AG04450 (cell line): ENCODE measurements around the gene ARHGAP26. TPM values are rescaled to one million over a fixed set of nuclear protein-coding genes. Genes with fewer than 3 reads are reported as not detected.
A peak's percentile ranks its signal among the peaks of the same experiment; 100 is the strongest.

ENCODE experiments used
- CTCF ChIA-PET: fragments of 300-600, 350-600 bp; formaldehyde crosslinking; extraction: SDS; loops from one replicate; lab custom pipeline; 2022; ENCODE audit warnings: antibody characterized with exemption, inconsistent platforms; lab: Charles Lee
- POLR2A ChIA-PET: fragments of 350-600 bp; formaldehyde crosslinking; extraction: SDS; loops from one replicate; lab custom pipeline; 2021; ENCODE audit warnings: antibody characterized with exemption, inconsistent platforms; lab: Yijun Ruan, JAX
- DNase-seq: peaks from one replicate; pipeline ENCODE4 v3.0.0-alpha.2; 2011; ENCODE audit warnings: low read depth, low spot score
- H3K27ac ChIP-seq: one replicate; pipeline ENCODE4 v1.5.1; 2012; ENCODE audit warnings: low read depth, low read length, control low read depth
- H3K27me3 ChIP-seq: one replicate; pipeline ENCODE4 v1.6.0; 2012; ENCODE audit warnings: low read length; ENCODE audit not compliant: control insufficient read depth, insufficient read depth
- H3K4me3 ChIP-seq: 2 replicates; pipeline ENCODE4 v1.5.1; 2011; ENCODE audit warnings: mild to moderate bottlenecking, low read depth, low read length, control low read depth
- H3K9me3 ChIP-seq: 2 replicates; pipeline ENCODE4 v1.5.1; 2012; ENCODE audit warnings: low read length; ENCODE audit not compliant: control insufficient read depth, insufficient read depth
- polyA plus RNA-seq: library from polyadenylated mRNA; depleted of rRNA; stranded (reverse); fragments of >200 nt; gene quantifications from 2 replicates; pipeline ENCODE4 v1.2.3, GENCODE V29; 2011
- TF ChIP-seq, protein P1 (sequence below): IDR thresholded peaks from 2 replicates; pipeline ENCODE4 v1.5.1; 2011; ENCODE audit warnings: low read depth, low read length, control low read depth, inconsistent platforms

ARHGAP26 gene
- polyA plus RNA-seq, 1 experiment = 0.56 TPM

DNA sequence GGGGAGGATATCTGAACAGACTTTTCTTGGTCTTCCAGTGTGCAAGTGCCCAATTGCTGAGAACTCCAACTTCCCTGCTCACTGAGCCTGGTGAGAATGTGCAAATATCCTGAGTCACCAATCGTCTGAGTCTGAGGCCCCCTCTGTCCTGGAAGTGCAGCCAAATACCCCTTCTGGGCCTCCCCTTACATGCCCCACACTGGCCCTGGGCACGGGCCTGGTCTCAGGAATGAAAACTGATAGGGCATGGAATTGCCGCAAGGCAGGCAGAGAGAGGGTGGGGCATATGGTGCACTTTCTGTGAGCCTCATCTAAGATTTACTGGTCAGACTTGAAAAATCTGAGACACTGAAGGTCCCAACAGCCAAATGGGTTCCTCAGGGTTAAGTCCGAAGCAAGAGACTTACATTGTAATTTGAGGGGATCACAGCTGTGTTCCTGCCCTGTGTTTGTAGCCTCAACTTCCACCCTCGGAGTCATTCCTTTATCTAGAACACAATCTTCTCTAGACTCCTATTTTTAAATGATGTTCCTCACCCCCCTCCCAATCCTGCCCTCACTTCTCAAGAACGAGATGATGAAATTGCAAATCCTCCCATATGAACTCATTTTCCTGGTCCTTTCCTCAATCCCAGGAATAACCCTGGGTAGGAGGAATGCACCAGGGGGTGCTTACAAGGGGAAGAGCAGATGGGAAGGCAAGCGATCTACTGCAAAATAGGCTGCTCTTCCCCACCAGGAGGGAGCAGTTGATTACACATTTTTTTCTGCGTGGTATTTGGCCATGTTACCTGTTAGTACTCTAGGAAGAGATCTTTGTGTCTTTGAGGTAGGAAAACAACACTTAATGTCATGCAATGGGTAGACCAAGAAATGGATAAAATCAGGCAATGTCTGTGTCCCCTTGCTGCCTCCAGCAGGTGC lies 34.6 kb upstream of the ARHGAP26 start:
- H3K27ac ChIP-seq = no peak overlapping the region
- no peaks in the 10 kb centered on the region for H3K9me3 ChIP-seq
- CTCF ChIA-PET = interaction anchor here (0.7 kb wide), 1 partner anchor 22 kb away, joined by 3 read pairs; no protein-coding TSS in a partner anchor
- TF ChIP-seq, protein P1, sequence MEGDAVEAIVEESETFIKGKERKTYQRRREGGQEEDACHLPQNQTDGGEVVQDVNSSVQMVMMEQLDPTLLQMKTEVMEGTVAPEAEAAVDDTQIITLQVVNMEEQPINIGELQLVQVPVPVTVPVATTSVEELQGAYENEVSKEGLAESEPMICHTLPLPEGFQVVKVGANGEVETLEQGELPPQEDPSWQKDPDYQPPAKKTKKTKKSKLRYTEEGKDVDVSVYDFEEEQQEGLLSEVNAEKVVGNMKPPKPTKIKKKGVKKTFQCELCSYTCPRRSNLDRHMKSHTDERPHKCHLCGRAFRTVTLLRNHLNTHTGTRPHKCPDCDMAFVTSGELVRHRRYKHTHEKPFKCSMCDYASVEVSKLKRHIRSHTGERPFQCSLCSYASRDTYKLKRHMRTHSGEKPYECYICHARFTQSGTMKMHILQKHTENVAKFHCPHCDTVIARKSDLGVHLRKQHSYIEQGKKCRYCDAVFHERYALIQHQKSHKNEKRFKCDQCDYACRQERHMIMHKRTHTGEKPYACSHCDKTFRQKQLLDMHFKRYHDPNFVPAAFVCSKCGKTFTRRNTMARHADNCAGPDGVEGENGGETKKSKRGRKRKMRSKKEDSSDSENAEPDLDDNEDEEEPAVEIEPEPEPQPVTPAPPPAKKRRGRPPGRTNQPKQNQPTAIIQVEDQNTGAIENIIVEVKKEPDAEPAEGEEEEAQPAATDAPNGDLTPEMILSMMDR = no peak
- POLR2A ChIA-PET = no interaction called here
- H3K27me3 ChIP-seq = peaks cover 23% of the 10 kb centered on the region
- no peak for DNase-seq
- H3K4me3 ChIP-seq = no peak overlapping the region

DNA sequence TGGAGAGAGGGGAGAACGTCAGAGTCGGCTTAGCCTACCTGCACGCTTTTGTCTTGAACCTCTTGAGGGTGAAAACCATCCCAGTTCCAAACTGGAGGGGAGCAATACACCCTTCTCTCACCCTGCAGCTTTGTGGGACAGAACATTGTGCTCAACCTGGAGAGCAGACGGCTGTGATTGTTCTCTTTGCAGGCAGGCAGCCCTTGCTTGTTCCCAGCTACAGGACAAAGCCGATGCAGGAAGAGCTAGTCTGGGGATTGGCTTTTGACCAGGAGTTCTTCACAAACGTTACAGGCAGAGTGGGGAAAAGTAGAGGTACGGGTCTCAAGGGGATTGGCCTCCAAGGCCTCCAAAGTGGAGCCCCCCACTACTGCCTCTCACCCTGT lies 33.9 kb upstream of the ARHGAP26 start:
- H3K27ac ChIP-seq = no peak overlapping the region
- POLR2A ChIA-PET = no interaction called here
- no peak for DNase-seq
- CTCF ChIA-PET = no interaction called here
- no peaks in the 10 kb centered on the region for H3K9me3 ChIP-seq
- H3K27me3 ChIP-seq = peaks cover 25% of the 10 kb centered on the region
- no peak overlapping the region for H3K4me3 ChIP-seq
- TF ChIP-seq, protein P1 = no peak

DNA sequence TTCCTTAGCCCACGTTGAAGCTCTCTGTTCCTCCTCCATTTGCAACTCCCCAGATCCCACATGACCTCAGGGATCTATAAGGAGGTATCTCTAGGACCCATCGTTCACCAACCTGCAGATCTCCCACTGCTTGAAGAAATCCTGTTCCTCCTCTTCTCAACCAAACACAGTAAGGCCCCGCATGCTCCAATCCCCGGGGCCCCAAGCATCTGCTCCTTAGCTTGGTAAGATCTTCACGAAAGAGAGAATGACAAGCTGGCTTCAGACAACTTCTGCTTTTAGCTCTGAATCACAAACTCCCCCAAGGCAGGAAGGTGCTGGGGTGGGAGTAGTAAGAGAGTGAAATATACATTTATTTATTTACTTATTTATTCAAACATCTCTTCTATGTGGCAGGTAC lies 33.0 kb upstream of the ARHGAP26 start:
- no peak for DNase-seq
- Histone ChIP-seq H3K27ac (peak overlapping the region; percentile 21), H3K4me3 (no peak overlapping the region), H3K27me3 (peaks cover 27% of the 10 kb centered on the region), H3K9me3 (no peaks in the 10 kb centered on the region)
- TF ChIP-seq, protein P1 = no peak
- POLR2A ChIA-PET = no interaction called here
- CTCF ChIA-PET = no interaction called here

DNA sequence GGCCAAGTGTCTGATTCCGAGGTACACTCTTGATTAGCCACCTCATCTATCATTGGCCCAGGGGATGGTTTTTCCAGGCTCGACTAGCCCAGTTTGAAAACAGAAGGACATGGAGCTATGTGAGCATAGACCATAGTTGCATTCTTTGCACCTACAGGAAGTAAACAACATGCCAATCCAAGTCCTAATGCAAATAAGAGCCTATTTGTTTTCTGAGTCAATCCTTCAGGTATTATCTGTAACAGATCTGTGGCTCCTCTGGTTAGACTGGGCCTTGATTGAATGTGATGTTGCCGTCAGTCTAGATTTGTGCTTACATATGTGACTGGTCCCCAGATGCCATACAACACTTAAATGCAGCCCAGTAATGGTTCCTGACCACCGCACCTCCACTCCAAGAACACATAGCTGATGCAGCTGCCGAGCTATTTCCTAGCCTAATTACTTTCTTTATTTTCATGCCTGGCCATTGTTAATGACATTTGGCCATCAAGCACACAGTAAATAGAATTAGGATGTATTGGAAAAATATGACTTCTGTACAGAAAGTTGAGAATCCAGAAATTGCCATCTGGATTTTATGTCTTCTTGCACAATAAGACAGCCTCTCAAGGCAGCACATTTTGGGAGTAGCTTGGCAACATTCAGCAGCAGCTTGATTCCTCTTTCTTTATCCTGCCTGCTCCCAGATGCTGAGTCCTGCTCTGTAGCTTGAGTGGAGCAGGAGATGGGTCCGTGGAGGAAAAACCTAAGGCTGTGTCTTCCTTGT lies 29.5 kb upstream of the ARHGAP26 start:
- H3K9me3 ChIP-seq = no peaks in the 10 kb centered on the region
- peaks cover 13% of the 10 kb centered on the region for H3K27me3 ChIP-seq
- ChIA-PET CTCF (interaction anchor here (0.9 to 3.5 kb wide), 3 partner anchors 28 to 147 kb away, joined by 5 to 23 read pairs (median 6); no protein-coding TSS in a partner anchor), POLR2A (no interaction called here)
- no peak overlapping the region for H3K27ac ChIP-seq
- no peak for DNase-seq
- H3K4me3 ChIP-seq = no peak overlapping the region
- TF ChIP-seq, protein P1 = no peak
